Measurements from ENCODE around the gene SEMA6A.

SEMA6A gene

DNA sequence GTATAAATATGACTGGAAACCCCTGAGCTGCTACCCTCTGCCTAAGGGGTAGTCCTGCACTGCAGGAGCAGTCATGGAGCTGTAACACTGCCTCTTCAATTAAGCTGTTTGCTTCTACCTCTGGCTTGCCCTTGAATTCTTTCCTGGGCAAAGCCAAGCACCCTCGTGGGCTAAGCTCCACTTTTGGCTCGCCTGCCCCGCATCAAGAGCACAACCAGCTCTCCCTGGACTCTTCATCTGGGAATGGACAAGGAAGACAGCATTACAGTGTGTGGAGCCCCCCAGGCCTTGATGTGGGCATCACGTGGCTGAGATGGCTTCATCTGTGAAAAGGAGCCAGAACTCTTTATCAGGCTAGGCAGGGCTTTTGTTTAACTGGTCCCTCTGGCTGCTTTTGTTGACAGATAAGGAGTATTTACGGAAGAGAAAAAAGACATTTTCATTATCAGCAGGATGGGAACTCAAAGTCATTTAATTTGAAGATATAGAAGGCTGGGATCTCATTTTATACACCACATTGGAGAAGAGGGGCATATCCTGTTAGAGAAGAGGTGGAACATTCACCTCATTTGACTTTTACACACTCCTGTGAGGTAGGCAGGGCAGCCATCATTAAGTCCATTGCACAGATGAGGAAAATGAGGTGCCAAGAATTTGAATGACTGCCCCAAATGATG, 137.8 kb downstream of the SEMA6A start:
- no peaks in the 10 kb centered on the region for H3K4me1 ChIP-seq (ENCODE audit: control insufficient read depth, insufficient read depth, low read length, poor library complexity, severe bottlenecking)
- no peak for DNase-seq
- H3K27me3 ChIP-seq (replicated peaks; ENCODE audit: control insufficient read depth, insufficient read depth, low read length, poor library complexity, severe bottlenecking): no peaks in the 10 kb centered on the region
- H3K27ac ChIP-seq (ENCODE audit: insufficient read depth, low read length, poor library complexity, severe bottlenecking): no peak overlapping the region
- H3K9me3 ChIP-seq (ENCODE audit: control insufficient read depth, low read length): no peaks in the 10 kb centered on the region
- no peak overlapping the region for H3K4me3 ChIP-seq (ENCODE audit: insufficient read depth, low read depth, low read length, poor library complexity, severe bottlenecking)
- H3K36me3 ChIP-seq (ENCODE audit: control insufficient read depth, insufficient read depth, low read length): no peaks in the 10 kb centered on the region

DNA sequence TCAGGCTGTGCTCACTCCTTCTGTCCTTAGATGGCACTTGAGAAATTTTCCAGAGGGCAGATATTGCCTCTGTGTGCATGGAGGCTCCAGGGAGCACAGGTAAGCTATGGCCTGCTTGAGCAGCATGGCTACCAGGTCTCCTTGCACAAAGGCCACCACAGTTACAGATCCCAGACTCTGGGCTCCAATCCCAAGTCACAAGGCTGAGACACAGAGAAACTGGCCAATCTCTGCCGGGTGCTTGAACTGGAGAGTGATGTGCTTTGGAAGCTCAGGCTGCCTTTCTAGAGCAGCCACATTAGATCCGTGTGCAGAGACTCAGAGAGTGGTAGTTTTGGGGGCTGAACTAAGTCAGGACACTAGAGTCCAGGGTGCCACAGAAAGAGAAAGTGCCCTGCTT, 145.7 kb downstream of the SEMA6A start:
- Histone ChIP-seq H3K4me1 (ENCODE audit: control insufficient read depth, insufficient read depth, low read length, poor library complexity, severe bottlenecking) (no peaks in the 10 kb centered on the region), H3K27me3 (replicated peaks; ENCODE audit: control insufficient read depth, insufficient read depth, low read length, poor library complexity, severe bottlenecking) (no peaks in the 10 kb centered on the region), H3K9me3 (ENCODE audit: control insufficient read depth, low read length) (no peaks in the 10 kb centered on the region), H3K4me3 (ENCODE audit: insufficient read depth, low read depth, low read length, poor library complexity, severe bottlenecking) (no peak overlapping the region), H3K36me3 (ENCODE audit: control insufficient read depth, insufficient read depth, low read length) (no peaks in the 10 kb centered on the region), H3K27ac (ENCODE audit: insufficient read depth, low read length, poor library complexity, severe bottlenecking) (no peak overlapping the region)
- no peak for DNase-seq

GRCh38 chr5:116428413-116428812, 146.2 kb downstream of the SEMA6A start:
- Histone ChIP-seq H3K9me3 (ENCODE audit: control insufficient read depth, low read length) (no peaks in the 10 kb centered on the region), H3K4me1 (ENCODE audit: control insufficient read depth, insufficient read depth, low read length, poor library complexity, severe bottlenecking) (no peaks in the 10 kb centered on the region), H3K36me3 (ENCODE audit: control insufficient read depth, insufficient read depth, low read length) (no peaks in the 10 kb centered on the region), H3K27me3 (replicated peaks; ENCODE audit: control insufficient read depth, insufficient read depth, low read length, poor library complexity, severe bottlenecking) (no peaks in the 10 kb centered on the region), H3K4me3 (ENCODE audit: insufficient read depth, low read depth, low read length, poor library complexity, severe bottlenecking) (no peak overlapping the region), H3K27ac (ENCODE audit: insufficient read depth, low read length, poor library complexity, severe bottlenecking) (no peak overlapping the region)
- DNase-seq: no peak

DNA sequence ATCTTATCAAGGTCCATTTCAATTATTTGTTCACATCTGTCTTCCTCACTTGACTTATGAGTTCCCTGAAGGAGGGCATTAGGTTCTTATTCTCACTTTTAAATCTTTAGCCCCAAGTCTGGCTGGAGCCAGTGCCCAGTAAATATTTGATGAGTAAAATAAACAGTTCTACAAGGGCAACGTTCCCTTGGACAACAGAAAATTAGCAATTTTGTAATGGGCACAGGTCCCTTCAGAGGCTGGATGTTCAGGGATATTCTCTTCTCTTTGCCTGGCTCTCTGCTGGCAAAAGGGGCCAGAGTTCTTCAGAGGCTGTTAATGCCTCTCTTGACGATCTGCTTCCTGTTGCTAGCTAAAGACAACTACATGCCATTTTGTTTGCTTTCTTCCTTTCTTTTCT, 149.7 kb downstream of the SEMA6A start:
- Histone ChIP-seq H3K4me3 (ENCODE audit: insufficient read depth, low read depth, low read length, poor library complexity, severe bottlenecking) (no peak overlapping the region), H3K27ac (ENCODE audit: insufficient read depth, low read length, poor library complexity, severe bottlenecking) (no peak overlapping the region), H3K9me3 (ENCODE audit: control insufficient read depth, low read length) (no peaks in the 10 kb centered on the region), H3K36me3 (ENCODE audit: control insufficient read depth, insufficient read depth, low read length) (no peaks in the 10 kb centered on the region), H3K27me3 (replicated peaks; ENCODE audit: control insufficient read depth, insufficient read depth, low read length, poor library complexity, severe bottlenecking) (no peaks in the 10 kb centered on the region), H3K4me1 (ENCODE audit: control insufficient read depth, insufficient read depth, low read length, poor library complexity, severe bottlenecking) (no peaks in the 10 kb centered on the region)
- no peak for DNase-seq

- H3K4me1 ChIP-seq (ENCODE audit: control insufficient read depth, insufficient read depth, low read length, poor library complexity, severe bottlenecking): no peaks in the 10 kb centered on the region
- no peaks in the 10 kb centered on the region for H3K9me3 ChIP-seq (ENCODE audit: control insufficient read depth, low read length)
- no peaks in the 10 kb centered on the region for H3K36me3 ChIP-seq (ENCODE audit: control insufficient read depth, insufficient read depth, low read length)
- H3K4me3 ChIP-seq (ENCODE audit: insufficient read depth, low read depth, low read length, poor library complexity, severe bottlenecking): no peak overlapping the region
- no peaks in the 10 kb centered on the region for H3K27me3 ChIP-seq (replicated peaks; ENCODE audit: control insufficient read depth, insufficient read depth, low read length, poor library complexity, severe bottlenecking)
- DNase-seq: no peak
- H3K27ac ChIP-seq (ENCODE audit: insufficient read depth, low read length, poor library complexity, severe bottlenecking): no peak overlapping the region
Measured at GRCh38 chr5:116424258-116424615, 150.4 kb downstream of the SEMA6A start.

DNA sequence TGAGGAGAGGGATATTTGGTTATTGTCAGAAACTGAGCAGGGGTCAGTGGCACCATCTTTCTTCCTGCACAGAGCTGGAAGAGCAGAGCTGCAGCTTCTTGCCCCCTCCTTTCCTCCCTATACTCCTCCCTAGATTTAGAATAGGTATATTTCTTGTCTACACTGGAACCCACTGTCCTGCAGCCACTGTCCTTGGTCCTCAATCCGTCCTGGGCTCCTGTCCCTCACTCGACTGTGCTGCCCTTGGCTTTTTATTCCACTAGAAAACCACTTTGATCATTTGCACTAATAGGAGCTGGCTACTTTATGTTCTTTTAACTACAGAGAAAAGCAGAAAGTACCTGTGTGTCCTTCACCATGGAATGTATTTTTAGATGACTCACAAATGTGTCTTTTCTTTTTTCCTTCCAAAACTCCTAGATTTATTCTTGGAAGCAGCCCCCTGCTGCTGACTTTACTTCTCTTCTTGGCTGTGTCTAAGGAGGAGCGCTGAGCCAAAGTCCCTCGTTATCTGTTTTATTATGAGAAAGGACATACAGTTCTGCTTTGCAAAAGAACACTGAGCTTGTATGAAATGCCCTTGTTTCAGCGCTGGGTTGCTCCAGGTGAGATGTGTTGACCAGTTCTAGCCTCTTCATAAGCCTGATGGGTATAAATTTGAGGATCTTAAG, 150.9 kb downstream of the SEMA6A start:
- Histone ChIP-seq H3K27me3 (replicated peaks; ENCODE audit: control insufficient read depth, insufficient read depth, low read length, poor library complexity, severe bottlenecking) (no peaks in the 10 kb centered on the region), H3K4me3 (ENCODE audit: insufficient read depth, low read depth, low read length, poor library complexity, severe bottlenecking) (no peak overlapping the region), H3K9me3 (ENCODE audit: control insufficient read depth, low read length) (no peaks in the 10 kb centered on the region), H3K27ac (ENCODE audit: insufficient read depth, low read length, poor library complexity, severe bottlenecking) (no peak overlapping the region), H3K36me3 (ENCODE audit: control insufficient read depth, insufficient read depth, low read length) (no peaks in the 10 kb centered on the region), H3K4me1 (ENCODE audit: control insufficient read depth, insufficient read depth, low read length, poor library complexity, severe bottlenecking) (no peaks in the 10 kb centered on the region)
- no peak for DNase-seq

DNA sequence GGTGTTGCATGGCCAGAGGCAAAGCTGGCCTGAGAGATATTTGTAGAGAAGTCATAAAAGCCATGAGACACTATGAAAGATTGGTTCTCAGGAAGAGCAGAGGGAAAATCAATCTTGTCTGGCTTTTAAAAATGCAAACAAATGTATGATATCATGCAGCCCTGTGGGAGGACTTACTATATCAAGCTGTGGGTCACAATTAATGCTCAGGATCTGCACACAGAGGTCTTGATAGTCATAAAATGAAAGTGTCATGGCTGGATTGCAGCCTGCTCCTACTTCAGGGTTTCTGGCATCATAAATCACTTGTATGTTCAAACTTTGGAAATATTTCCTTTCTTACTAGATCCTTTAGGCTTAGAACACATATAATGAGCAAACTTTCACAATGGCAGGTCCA, 151.5 kb downstream of the SEMA6A start:
- DNase-seq: no peak
- Histone ChIP-seq H3K9me3 (ENCODE audit: control insufficient read depth, low read length) (no peaks in the 10 kb centered on the region), H3K36me3 (ENCODE audit: control insufficient read depth, insufficient read depth, low read length) (no peaks in the 10 kb centered on the region), H3K27ac (ENCODE audit: insufficient read depth, low read length, poor library complexity, severe bottlenecking) (no peak overlapping the region), H3K27me3 (replicated peaks; ENCODE audit: control insufficient read depth, insufficient read depth, low read length, poor library complexity, severe bottlenecking) (no peaks in the 10 kb centered on the region), H3K4me3 (ENCODE audit: insufficient read depth, low read depth, low read length, poor library complexity, severe bottlenecking) (no peak overlapping the region), H3K4me1 (ENCODE audit: control insufficient read depth, insufficient read depth, low read length, poor library complexity, severe bottlenecking) (no peaks in the 10 kb centered on the region)

- Histone ChIP-seq H3K27ac (ENCODE audit: insufficient read depth, low read length, poor library complexity, severe bottlenecking) (no peak overlapping the region), H3K27me3 (replicated peaks; ENCODE audit: control insufficient read depth, insufficient read depth, low read length, poor library complexity, severe bottlenecking) (no peaks in the 10 kb centered on the region), H3K36me3 (ENCODE audit: control insufficient read depth, insufficient read depth, low read length) (no peaks in the 10 kb centered on the region), H3K4me1 (ENCODE audit: control insufficient read depth, insufficient read depth, low read length, poor library complexity, severe bottlenecking) (no peaks in the 10 kb centered on the region), H3K9me3 (ENCODE audit: control insufficient read depth, low read length) (no peaks in the 10 kb centered on the region), H3K4me3 (ENCODE audit: insufficient read depth, low read depth, low read length, poor library complexity, severe bottlenecking) (no peak overlapping the region)
- DNase-seq: no peak
Measured at GRCh38 chr5:116421080-116421629, 153.5 kb downstream of the SEMA6A start.

- Histone ChIP-seq H3K4me3 (ENCODE audit: insufficient read depth, low read depth, low read length, poor library complexity, severe bottlenecking) (no peak overlapping the region), H3K36me3 (ENCODE audit: control insufficient read depth, insufficient read depth, low read length) (no peaks in the 10 kb centered on the region), H3K9me3 (ENCODE audit: control insufficient read depth, low read length) (no peaks in the 10 kb centered on the region), H3K27ac (ENCODE audit: insufficient read depth, low read length, poor library complexity, severe bottlenecking) (no peak overlapping the region), H3K27me3 (replicated peaks; ENCODE audit: control insufficient read depth, insufficient read depth, low read length, poor library complexity, severe bottlenecking) (no peaks in the 10 kb centered on the region), H3K4me1 (ENCODE audit: control insufficient read depth, insufficient read depth, low read length, poor library complexity, severe bottlenecking) (no peaks in the 10 kb centered on the region)
- DNase-seq: no peak
Measured at GRCh38 chr5:116420540-116420939, 154.1 kb downstream of the SEMA6A start.

DNA sequence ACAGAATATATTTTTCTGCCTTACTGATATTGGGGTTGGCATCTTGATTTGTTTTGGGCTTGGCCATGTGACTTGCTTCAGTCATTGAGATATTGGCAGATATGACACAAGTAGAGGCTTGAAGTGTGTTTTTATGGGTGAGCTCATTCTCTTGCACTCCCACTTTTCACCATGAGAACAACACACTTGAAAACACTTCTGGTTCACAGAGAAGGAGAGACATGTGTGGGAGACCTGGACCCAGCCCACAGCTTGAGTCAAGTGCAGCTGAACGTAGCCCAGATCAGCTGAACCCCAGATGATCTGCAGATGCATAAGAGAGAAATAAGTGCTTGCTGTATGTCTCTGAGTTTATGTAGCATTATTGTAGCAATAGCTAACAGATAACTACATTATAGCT, 155.4 kb downstream of the SEMA6A start:
- Histone ChIP-seq H3K27me3 (replicated peaks; ENCODE audit: control insufficient read depth, insufficient read depth, low read length, poor library complexity, severe bottlenecking) (no peaks in the 10 kb centered on the region), H3K27ac (ENCODE audit: insufficient read depth, low read length, poor library complexity, severe bottlenecking) (no peak overlapping the region), H3K36me3 (ENCODE audit: control insufficient read depth, insufficient read depth, low read length) (no peaks in the 10 kb centered on the region), H3K9me3 (ENCODE audit: control insufficient read depth, low read length) (no peaks in the 10 kb centered on the region), H3K4me3 (ENCODE audit: insufficient read depth, low read depth, low read length, poor library complexity, severe bottlenecking) (no peak overlapping the region), H3K4me1 (ENCODE audit: control insufficient read depth, insufficient read depth, low read length, poor library complexity, severe bottlenecking) (no peaks in the 10 kb centered on the region)
- DNase-seq: no peak

All from effector memory CD4-positive, alpha-beta T cell (primary cell).